ENCODE results near the gene REM2.

- TF ChIP-seq POLR2A (IDR thresholded peaks at IDR 0.05) (no peak), CTCF (IDR thresholded peaks at IDR 0.05 in 4 of 5, conservative IDR thresholded peaks at IDR 0.05 in 1 of 5) (no peak)
These were observed 4.4 kb downstream of the REM2 start for GRCh38 chr14:22887260-22887989.
